ENCODE measurements around the gene INSR.

Gene INSR

GRCh38 chr19:7196763-7197118, 97.5 kb downstream of the INSR start:
- DNase-seq (ENCODE audit: low read depth) = no peak
- no peak for TF ChIP-seq CTCF (IDR thresholded peaks at IDR 0.05; ENCODE audit: insufficient read depth, low read depth, low read length, missing control alignments)
- H3K4me3 ChIP-seq (ENCODE audit: low read length) = no peak overlapping the region

- no peak for DNase-seq (ENCODE audit: low read depth)
- H3K4me3 ChIP-seq (ENCODE audit: low read length) = no peak overlapping the region
- TF ChIP-seq CTCF (IDR thresholded peaks at IDR 0.05; ENCODE audit: insufficient read depth, low read depth, low read length, missing control alignments) = no peak
Measured at GRCh38 chr19:7195046-7195445, 99.2 kb downstream of the INSR start.

GRCh38 chr19:7194566-7194965, 99.6 kb downstream of the INSR start:
- no peak for DNase-seq (ENCODE audit: low read depth)
- TF ChIP-seq CTCF (IDR thresholded peaks at IDR 0.05; ENCODE audit: insufficient read depth, low read depth, low read length, missing control alignments) = no peak
- no peak overlapping the region for H3K4me3 ChIP-seq (ENCODE audit: low read length)

GRCh38 chr19:7191946-7192691, 102.1 kb downstream of the INSR start:
- TF ChIP-seq CTCF (IDR thresholded peaks at IDR 0.05; ENCODE audit: insufficient read depth, low read depth, low read length, missing control alignments) = no peak
- H3K4me3 ChIP-seq (ENCODE audit: low read length) = no peak overlapping the region
- DNase-seq (ENCODE audit: low read depth) = no peak

GRCh38 chr19:7188698-7189629, 105.2 kb downstream of the INSR start:
- H3K4me3 ChIP-seq (ENCODE audit: low read length) = no peak overlapping the region
- no peak for TF ChIP-seq CTCF (IDR thresholded peaks at IDR 0.05; ENCODE audit: insufficient read depth, low read depth, low read length, missing control alignments)
- no peak for DNase-seq (ENCODE audit: low read depth)

- no peak for DNase-seq (ENCODE audit: low read depth)
- TF ChIP-seq CTCF (IDR thresholded peaks at IDR 0.05; ENCODE audit: insufficient read depth, low read depth, low read length, missing control alignments) = no peak
Measured at GRCh38 chr19:7187605-7188339, 106.4 kb downstream of the INSR start.

More at GRCh38 chr19:7187605-7188339, 106.4 kb downstream of the INSR start:
- no peak overlapping the region for H3K4me3 ChIP-seq (ENCODE audit: low read length)

All from epithelial cell of esophagus (primary cell).